Fibroblast of skin of abdomen (primary cell): Measurements from ENCODE around the gene ADAMTS2.

Source experiments
- DNase-seq: peaks from one replicate; pipeline ENCODE4 v3.0.0-alpha.2; 2013

Gene ADAMTS2

DNA sequence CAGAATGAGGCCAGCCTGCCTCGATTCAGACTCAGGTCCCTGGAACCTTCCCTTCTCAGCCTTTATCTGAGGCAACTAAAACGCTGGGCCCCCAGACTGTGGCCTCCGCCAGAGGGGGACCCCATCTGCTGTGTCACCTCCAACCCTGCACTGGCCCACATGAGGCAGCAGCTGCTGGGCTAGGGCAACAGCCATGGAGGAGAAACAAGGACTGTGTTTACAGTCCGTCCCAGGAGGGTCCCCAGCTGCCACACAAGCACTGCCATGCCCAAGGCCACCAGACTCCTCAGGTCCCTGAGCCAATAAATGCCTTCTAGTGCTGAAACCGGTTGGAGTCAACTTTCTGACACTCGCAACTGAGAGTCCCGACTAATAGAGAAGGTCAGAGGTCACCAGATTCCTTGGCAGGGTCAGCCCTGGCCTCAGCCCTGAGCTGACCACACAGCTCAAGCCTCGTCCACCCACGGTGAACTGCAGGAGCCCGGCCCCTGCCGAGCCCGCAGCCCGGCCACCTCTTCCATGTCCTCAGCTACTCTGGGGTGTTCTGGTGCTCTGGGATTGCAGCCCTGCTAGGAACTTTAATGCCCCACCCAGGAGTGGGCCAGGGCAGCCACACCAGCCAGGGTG, 208.1 kb downstream of the ADAMTS2 start:
- no peak for DNase-seq

DNA sequence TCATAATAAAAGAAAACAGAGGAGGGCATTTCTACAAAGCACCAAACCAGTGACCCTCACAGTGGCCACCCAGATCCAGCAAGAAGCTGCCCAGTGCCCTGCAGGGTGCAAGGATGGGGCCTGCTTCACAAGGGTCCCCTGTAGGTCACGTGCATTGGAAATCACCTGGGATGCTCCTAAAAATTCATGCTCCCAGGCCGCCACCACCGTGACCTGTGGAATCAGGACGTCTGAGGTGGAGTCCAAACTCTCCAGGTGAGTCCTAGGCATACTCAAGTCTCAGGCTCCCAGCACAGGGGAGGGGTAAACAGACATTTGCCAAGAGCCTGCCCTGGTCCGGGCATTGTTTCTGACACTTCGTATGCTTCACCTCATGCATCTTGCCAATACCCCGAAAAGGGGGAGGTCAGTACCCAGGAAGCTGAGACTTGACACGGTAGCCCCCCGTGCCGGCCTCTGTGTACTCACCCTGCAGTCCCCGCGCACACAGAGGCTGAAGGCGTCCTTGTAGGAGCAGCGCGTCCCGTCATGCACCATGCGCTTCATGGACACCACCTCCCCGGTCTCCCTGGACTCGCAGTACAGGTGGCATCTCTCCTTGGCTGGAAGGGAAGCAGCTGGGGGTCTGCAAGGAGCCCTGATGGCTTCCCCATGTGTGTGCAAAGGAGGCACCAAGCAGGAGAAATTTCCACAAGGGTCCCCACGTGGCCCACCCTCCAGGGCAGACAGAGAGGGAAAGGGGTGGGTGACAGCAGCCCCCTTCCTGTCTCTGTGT, 209.6 kb downstream of the ADAMTS2 start:
- no peak for DNase-seq

DNA sequence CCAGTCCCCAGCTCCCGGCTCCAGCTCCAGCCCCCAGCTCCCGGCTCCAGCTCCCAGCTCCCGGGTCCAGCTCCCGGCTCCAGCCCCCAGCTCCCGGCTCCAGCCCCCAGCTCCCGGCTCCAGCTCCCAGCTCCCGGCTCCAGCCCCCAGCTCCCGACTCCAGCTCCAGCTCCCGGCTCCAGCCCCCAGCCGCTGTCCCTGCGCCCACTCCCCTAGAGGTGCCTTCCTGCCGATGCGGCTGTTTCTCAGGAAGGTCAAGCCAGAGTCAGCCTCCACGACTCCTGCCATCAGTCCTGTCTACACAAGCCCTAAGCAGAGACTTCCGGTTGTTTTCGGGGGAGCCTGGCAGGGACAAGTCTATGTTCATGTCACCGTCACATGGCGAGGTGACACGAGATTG, 210.3 kb downstream of the ADAMTS2 start:
- DNase-seq: no peak

DNA sequence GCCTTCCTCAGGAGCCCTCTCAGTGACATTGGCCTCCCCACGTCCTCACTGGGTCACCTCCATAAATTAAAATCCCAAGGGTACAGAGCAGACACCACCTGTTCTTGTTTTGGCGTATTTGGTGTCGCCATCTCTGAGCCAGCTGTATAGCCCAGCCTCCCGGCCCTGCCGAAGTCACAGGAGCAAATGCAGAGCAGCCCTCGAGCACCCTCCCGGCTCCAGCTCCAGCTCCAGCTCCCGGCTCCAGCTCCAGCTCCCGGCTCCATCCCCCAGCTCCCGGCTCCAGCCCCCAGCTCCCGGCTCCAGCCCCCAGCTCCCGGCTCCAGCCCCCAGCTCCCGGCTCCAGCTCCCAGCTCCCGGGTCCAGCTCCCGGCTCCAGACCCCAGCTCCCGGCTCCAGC, 210.8 kb downstream of the ADAMTS2 start:
- DNase-seq: no peak

DNA sequence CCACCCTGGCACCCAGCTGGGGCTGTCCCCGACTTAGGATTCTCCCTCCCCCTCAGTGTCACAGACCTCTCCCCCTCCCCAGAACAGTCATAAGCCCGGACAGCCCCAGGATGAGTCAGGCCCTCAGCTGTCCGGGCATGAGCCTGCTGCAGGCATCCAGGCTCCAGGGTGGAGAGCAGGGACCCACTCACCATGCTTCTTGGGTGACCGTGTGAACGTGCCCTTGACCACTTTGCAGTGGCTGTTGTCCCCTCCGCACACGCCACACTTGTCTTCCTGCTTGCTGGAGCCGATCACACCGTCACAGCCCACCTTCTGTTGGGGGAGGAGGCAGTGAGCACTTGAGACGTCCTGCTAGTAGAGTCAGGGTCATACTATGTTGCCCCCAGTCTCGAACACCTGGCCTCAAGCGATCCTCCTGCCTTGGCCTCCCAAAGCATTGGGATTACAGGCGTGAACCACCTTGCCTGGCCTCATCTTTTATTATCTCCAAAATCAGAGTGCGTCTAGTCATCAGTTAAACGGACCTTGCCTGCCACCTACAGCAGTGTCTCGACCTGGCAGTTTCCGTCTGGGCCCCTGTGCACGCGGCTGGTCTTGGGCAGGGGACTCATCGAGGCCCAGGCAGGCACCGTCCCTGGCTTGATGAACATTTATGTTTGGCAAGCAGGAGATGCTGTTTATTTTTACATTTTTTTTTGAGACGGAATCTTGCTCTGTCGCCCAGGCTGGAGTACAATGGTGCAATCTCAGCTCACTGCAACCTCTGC, 212.5 kb downstream of the ADAMTS2 start:
- no peak for DNase-seq

DNA sequence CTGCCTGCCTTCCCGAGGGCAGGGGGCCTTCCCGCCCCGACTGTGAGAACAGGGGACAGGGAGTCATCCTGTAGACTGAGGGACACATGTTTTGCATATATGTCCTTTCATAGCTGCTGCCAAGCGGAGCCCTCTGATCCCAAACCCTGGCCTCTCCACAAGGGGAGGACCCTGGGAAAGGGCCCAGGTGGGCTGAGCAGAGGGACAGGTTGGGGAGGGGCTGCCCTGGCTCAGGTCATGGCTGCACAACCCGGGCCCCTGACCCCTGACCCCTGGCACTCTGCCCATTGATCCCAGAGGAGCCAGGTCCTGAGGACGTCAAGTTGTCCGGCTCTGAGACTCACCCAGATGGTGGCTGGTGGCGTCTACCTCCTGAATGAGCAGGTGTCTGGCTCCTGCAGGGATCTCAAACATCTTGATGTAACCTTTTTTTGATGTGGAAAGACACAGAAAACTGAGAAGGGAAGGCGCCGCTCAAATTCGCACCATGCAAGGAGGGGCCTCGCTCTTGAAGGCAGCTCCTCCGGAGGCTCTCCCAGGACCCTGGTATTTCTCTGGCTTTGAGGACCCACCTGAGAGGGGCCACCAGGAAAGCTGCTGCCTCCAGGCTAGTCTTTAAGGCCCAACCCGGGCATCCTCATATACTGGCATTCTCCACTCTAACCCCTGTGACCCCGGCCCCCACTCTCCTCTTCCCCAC, 213.2 kb downstream of the ADAMTS2 start:
- DNase-seq: no peak

DNA sequence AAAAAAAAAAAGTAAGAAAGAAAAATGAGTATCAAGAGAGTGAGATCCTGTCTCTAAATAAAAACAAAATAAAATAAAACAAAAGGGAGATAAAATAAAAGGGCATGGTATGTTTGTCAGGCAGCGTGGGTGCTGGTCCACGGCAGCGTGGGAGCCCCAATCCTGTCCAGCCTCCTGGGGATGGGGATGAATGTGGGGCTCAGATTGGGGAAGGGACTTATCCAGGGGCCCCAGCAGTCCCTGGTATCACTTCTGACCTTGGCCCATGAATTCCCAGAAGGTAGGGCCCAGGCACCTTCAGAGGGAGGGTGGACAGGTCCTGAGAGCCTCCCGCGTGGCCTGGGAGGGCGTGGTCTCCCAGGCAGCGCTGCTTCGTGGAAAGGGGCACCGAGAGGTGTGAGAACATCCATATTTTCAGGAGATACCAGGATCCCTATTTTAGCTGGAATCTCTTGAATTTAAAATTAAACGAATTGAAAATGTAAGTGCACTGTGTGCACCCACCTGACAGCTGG, 213.9 kb downstream of the ADAMTS2 start:
- no peak for DNase-seq

DNA sequence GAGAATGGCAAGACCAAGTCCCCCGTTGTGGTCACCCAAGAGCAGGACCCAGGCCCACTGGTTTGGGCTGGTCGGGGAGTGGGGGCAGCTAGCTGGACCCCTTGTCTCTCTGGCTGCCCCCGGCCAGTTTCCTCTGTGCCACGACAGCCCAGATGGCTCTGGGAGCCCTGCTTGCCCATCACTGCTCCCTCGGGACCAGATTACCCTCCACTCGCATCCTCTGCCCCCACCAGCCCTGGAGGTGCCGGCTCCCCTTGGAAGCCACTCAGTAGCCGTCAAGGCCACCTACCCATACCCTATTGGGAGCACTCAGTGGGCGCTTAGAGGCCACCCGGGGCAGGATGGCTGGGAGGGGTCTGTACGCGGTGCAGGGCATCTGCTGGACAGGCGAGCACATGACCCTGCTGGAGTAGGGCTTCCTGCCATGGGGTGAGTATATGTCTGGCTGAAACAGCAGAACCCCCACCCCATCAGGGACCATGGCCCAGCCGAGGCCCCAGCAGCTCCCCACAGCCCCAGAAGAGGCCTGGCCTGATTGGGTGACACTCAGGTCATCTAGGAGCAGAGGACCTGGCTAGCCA, 215.1 kb downstream of the ADAMTS2 start:
- no peak for DNase-seq

DNA sequence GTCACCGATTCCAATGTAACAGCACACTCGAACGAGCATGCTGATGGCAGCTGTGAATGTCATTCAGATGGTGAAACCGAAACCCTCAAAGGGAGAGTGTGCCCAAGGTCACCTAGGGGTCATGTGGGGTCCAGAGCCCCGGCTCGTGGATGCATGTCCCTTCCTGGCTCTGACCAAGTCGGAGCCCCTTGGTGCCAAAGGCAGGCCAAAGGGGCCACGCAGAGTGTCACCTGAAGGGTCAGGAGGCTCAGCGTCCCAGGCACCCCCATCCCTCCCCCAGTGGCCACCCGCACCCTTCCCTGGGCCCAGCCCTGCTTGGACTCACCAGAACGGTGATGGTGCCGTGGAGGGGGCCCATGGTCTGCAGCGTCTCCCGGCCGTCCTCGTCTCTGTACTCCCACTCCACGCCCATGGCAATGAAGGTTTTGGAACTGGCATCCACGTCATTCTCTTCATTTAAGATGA, 215.6 kb downstream of the ADAMTS2 start:
- no peak for DNase-seq

DNA sequence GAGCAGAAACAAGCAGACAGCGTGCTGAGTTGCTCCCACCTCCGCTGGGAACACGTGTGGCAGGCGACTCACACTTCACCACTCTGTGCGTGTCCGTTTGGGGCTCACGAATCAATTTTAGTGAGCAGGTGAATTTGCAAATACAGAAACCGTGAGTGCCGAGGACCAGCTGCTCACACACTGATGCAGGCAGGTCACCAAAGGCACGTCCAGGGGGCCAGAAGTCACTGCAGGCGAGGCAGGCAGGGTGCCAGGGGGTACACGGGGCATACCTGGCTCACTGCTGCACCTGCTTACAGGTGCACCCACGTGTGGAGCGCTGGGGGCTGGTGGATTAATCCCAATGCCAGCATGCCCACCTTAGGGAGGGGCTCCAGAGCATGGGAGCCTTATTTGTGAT, 216.3 kb downstream of the ADAMTS2 start:
- DNase-seq: no peak

DNA sequence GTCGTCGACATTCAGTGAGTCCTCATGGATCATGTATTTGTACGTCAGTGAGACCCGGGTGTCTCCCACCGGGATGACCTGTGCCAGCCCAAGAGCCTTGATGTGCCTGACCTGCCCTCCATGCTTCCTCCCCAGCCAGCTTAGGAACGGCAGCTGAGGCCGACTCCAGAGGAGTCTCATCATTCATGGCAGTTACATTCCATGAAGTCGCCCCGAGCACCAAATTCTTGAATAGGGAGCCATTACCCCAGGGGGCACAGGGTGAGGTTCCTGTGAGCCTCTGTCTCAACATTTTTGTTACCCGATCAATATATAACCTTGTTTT, 217.3 kb downstream of the ADAMTS2 start:
- no peak for DNase-seq

DNA sequence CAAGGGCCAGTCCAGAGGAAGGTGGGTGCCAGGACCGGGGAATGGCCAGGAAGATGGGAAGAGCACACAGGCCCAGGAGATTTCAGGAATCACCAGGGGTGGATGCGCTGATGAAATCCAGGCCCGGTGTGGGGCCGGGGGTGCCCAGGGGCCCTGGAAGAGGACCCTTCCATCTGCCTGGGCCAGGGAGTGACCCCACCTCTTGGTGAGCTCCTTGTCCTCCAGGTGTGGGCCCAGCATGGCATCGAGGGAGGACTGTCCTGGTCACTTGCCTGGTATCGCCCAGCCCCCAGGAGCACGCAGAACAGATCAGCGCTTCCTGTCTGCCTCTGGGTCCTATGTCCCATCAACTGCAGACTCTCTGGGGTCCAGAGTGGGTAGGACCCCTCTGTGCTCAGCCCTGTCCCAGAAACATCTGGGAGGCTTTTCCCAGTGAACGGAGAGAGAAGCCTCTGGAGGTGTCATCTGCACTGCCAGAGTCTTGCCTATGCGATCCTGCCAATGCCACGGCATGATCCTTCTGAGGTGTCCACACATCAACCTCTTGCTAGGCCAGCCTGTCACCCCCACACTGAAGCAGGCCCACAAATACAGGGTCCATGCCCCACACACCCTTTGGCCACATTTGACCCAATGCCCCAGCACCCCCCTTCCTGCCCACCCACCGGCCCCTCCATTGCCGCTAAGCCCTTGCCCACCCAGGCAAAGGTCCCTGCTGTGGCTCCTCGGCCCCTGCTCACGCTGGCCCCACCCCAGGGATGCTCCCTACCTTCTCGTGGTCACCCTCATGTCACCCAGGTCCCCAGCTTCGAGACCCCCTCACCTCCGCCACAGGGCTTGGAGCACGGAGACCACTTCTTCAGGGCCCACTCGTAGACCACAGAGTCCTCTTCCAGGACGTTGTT, 217.9 kb downstream of the ADAMTS2 start:
- DNase-seq: no peak

DNA sequence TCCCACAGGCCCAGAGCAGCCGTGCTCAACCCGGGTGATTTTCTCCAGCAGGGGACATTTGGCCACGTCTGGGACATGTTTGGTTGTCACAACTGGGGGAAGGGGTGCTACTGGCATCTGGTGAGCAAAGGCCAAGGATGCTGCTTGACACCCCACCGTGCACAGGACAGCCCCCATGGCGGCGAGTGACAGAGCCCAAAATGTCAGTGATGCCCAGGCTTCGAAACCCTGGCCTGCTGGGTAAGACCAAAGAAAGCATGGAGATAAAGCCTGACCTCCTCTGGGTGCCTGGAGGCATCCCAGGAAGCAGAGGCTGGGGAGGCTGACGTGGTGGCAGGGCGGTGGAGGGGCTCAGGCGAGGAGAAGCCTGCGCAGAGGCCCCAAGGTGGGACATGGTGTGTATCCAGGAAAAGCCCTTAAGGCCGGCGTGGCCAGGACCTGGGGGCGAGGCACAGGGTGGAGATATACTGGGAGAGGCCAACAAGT, 218.7 kb downstream of the ADAMTS2 start:
- no peak for DNase-seq

DNA sequence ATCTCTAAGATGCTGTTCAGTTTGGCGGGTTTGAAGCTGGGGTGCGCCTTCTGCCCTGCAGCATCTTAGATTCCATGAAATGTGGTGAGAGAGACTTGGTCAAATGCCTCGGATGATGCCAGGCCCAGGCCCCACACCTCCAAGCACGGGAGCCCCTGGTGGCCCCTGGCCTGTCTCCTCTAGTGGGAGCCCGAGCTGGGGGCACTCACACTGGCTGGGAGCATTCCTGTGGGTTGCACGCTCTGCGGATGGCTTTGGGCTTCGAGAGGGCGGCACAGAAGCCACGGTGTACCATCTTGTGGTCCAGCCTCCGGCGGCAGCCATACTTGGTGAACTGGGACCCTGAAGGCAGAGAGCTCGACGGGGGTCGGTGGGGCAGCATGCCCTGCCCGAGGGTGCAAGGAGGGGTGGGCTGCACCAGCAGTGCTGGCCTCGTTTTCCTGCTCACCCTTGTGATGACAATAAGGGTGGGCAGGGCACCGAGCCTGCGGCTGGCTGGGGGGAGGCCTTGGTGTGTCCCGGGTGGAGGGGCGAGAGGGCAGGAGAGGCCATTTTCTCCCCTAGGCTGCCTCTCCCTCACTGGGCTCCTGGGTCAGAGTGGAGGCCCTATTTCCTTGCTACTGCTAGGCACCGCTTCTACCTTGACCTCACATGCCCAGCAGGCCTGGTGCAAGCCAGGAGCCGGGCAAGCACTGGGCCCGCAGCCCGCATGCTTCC, 219.3 kb downstream of the ADAMTS2 start:
- no peak for DNase-seq

DNA sequence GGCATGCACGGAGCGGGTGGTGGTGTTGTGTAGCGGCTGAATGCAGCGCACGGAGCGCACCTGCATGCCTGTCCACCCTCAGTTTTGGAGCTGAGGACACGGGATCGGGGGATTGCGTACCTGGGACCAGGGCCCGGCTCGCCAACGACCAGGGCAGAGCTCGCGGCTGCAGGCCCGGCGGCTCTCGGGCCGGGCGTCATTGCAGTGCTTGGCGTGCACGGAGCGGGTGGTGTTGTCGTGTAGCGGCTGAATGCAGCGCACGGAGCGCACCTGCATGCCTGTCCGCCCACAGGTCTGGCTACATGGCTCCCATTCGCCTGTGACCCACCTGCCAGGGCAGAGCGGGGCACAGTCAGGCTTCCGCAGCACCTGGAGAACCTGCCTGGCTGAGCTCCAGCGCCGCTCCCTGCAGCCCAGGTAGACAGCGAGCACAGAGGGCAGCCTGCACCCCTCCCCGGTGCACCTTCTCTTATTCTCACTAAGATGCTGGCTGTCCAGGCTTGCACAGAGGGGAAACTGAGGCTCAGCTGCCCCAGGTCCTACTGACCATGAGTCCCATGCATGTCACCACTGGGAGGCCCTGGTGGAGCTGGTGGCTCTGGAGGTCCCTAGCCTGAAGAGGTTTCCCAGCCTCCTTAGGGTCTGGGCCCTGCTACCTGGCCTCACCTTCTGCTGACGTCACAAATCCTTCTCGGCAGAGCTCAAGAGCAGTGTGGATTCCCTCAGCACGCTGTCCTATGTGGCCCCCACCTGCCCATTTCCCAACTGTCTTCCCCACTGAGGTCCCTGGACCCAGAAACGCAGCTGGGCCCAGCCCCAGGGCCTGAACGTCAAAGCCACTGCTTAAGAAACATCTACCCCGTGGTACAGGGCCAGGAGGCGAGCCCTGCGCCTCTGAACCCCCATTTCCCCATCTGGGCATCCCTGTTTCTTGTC, 220.1 kb downstream of the ADAMTS2 start:
- DNase-seq: no peak

DNA sequence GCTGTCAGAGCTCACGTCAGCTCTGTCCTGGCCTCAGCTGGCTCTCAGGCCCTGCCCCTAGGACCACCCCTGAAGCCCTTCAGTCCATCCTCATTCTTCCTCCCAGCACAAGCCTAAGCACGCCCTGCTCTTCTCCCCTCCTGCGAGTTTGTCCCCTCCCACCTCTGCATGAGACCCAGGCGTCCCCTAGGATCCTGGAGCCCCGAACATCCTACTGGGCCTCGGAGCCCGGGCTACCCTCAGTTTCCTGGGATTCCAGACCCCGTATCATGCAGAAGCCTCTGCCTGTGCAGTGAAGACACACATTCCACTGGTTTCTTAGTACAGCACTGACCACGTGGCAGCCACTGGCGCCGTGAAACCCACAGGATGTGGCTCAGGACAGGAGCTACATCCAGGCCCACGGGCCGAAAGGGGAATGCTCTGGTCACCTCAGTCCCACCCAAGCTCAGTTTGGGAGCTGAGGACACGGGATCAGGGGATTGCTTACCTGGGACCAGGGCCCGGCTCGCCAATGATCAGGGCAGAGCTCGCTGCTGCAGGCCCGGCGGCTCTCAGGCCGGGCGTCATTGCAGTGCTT, 220.9 kb downstream of the ADAMTS2 start:
- no peak for DNase-seq

DNA sequence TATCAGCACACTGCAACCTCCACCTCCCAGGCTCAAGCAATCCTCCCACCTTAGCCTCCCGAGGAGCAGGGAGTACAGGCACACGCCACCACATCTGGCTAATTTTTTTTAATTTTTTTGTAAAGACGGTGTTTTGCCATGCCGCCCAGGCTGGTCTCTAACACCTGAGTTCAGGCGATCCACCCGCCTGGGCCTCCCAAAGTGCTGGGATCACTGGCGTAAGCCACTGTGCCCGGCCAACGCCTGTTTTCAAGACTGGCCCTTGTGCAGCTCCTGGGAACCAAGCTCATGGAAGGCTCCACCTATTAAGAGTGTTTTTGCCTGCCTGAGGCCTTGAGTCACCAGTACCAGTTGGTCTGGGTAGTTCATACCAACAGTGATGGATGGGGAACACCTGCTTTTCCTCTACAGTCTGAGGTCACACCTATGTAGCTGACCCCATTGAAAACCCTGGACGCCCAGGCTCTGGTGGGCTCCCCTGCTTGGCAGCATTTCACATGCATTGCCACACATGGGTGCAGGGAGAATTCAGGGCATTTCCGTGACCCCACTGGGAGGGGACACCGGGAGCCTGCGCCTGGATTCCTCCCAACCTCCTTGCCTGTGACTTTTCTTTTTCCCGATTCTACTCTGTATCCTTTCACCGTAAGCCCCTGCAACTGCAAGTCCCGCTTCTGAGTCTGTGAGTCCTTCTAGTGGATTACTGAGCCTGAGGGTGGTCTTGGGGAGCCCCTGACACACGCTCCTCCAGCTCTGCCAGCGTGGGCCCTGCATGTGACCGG, 221.6 kb downstream of the ADAMTS2 start:
- no peak for DNase-seq

DNA sequence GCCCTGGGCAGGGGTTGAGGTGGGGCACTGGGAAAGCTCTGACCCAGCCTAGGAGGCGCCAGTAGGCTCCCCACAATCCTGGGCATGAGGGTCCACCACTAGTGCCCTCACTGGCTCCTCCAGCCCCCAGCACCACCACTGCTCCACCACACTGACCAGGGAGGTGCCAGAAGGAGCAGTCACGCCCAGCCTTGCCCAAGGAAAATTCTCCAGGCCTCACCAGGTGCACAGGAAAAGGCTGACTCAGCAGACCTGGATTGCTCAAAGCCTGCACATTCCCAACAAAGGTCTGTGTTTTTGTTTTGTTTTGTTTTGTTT, 222.2 kb downstream of the ADAMTS2 start:
- no peak for DNase-seq
